ENCODE results near the gene MOB3C. TPM values are rescaled to one million over a fixed set of nuclear protein-coding genes. Genes with fewer than 3 reads are reported as not detected.
A peak's percentile ranks its signal among the peaks of the same experiment; 100 is the strongest.
"Not testable (repeated sequence)": the region's sequence is repeated elsewhere in the genome, so short reads cannot be mapped to it uniquely, and the experiment has no call there.

MOB3C gene
- 6.7 TPM for polyA plus RNA-seq (2012; ENCODE audit: missing spikeins)

DNA sequence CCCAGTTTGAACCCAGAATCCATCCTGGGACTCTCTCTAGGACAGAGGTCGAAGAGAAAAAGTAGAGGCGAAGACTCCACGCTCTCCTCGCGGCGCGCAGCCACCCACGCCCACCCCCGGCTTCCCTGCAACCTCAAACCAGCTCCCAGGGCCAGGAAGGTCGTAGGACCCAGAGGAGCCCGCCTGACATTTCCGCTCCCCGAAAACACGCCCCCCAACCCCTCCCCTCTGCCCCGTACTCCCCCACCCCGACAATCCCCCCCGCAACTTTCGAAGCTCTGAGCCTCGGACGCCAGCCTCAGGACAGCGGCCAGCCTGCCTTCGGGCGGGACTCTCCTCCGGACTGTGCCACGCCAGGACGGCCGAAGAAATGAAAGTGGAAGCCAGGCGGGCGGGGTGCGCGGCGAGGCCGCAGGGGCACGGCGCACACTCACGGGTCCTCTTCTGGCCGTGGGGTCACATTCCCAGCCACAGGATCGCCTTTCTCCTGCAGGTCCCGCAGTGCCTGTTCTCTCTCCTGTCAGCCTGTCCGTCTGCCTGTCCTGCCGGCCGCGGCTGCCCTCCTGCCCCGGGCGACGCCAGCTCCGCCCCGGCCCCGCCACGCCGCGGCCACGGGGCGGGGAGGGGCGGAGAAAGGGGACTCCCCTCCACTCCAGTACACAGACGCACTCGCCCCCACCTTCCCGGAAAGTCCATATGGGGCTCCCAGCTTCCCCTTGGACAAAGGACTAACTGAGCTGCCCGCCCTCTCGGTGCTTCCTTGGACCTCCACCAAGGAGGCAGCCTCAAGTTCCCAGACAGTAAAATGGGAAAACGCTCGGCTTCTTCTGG, at the start of gene MOB3C:
MOB3C (minus strand) TSS at position 535 of the 831 bp plus-strand sequence. CDS start 3,490 bp downstream, outside the sequence.
- peak; percentile 64; the same call in 1 of the 2 replicates for TF ChIP-seq POLR2AphosphoS5 (IDR thresholded peaks at IDR 0.05; ENCODE audit: low read depth, low read length)
- TF ChIP-seq TAF1 (IDR thresholded peaks at IDR 0.05; ENCODE audit: borderline replicate concordance, low read depth, low read length), result peak; percentile 60; the same call in 1 of the 2 replicates
- TF ChIP-seq POLR2A (IDR thresholded peaks at IDR 0.05; ENCODE audit: low read depth, low read length), result peak; percentile 73
- FAIRE-seq (peak; percentile 80), DNase-seq (ENCODE audit: insufficient read length) (peak; percentile 63)

DNA sequence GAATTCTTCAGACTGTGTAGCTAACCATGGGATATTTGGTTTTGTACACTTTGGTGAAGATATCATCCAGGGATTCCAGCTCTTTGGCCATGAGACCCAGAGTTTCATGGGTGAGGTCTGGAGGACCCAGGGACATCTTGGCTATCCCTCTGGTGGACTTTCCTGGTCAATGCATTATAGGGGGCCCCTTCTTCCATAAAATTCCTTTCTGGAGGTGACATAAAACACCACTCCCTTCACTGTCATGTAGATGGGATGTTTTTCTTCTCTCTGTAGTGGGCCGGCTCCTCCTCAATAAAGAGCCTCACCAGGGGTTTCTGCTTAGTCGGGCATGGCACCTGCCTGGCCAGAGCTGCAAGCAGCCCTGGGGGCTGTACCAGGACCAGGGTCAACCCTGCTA, 49.4 kb upstream of the MOB3C start:
- TF ChIP-seq POLR2A (IDR thresholded peaks at IDR 0.05; ENCODE audit: low read depth, low read length) (no peak), POLR2AphosphoS5 (IDR thresholded peaks at IDR 0.05; ENCODE audit: low read depth, low read length) (no peak), TAF1 (IDR thresholded peaks at IDR 0.05; ENCODE audit: borderline replicate concordance, low read depth, low read length) (no peak)
- FAIRE-seq, result no peak
- DNase-seq (ENCODE audit: insufficient read length), result no peak

DNA sequence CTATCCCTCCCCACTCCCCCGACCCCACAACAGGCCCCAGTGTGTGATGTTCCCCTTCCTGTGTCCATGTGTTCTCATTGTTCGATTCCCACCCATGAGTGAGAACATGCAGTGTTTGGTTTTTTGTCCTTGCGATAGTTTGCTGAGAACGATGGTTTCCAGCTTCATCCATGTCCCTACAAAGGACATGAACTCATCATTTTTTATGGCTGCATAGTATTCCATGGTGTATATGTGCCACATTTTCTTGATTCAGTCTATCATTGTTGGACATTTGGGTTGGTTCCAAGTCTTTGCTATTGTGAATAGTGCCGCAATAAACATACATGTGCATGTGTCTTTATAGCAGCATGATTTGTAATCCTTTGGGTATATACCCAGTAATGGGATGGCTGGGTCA, 46.3 kb upstream of the MOB3C start:
- DNase-seq (ENCODE audit: insufficient read length); FAIRE-seq: not testable (repeated sequence)

DNA sequence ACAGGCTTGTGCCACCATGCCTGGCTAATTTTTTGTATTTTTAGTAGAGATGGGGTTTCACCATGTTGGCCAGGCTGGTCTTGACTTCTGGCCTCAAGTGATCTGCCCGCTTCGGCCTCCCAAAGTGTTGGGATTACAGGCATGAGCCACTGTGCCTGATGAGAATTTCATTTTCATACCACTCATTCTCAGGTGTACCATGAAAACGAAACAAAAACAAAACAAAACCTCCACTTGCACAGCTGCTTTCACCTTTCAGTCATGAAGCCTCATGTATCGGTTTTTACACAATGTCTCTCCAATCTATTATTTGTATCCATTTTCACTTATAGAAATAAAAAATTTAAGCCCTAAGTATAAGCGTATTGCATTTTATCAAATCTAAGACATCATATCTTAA, 43.5 kb upstream of the MOB3C start:
- FAIRE-seq, result peak; percentile 38
- not testable (repeated sequence) for DNase-seq (ENCODE audit: insufficient read length)

DNA sequence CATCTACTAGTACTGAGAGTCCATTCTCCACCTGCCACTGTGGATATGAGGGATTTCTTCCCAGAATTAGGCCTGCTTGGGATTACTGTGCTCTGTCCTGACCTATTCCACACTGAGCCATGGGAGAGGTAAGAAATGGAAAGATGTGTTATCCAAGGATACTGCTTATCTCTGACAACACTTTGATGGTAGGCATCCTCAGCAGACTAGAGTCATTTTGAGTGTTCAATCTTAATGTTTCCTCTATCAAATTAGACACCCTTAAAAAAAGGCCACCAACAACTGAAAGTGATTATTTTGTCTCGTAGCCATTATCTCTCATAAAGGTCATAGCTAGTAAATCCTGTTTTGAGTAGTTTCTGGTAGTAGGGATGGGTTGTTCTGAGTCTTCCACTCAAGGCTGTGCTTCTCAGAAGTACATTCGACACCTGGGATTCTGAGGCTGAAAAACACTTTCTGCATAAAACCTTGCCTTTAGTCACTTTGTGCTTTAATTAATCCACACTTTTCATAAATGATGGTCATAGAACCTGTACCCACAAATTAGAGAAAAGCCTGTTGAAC, 42.8 kb upstream of the MOB3C start:
- FAIRE-seq, result peak; percentile 40
- TF ChIP-seq POLR2A (IDR thresholded peaks at IDR 0.05; ENCODE audit: low read depth, low read length), result no peak
- TF ChIP-seq POLR2AphosphoS5 (IDR thresholded peaks at IDR 0.05; ENCODE audit: low read depth, low read length), result no peak
- TF ChIP-seq TAF1 (IDR thresholded peaks at IDR 0.05; ENCODE audit: borderline replicate concordance, low read depth, low read length), result no peak
- DNase-seq (ENCODE audit: insufficient read length), result no peak

DNA sequence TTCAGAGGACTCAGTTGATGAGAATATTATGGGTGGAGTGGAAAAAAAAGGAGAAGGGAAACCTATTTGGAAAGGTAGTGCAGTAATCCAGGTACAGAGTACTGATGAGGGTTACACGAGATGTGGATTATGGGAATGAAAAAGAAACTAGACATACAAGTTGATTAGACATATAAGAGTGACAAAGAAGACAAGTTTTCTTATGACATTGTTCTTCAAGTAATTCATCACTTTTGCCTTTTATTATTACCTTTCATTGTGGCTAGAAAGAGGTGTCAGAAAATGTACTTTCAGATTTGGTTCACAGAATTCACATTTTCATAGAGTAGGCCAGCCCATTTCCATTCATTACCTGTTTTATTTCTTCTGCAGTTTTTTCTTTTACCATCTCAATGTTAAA, 41.2 kb upstream of the MOB3C start:
- TF ChIP-seq TAF1 (IDR thresholded peaks at IDR 0.05; ENCODE audit: borderline replicate concordance, low read depth, low read length) (no peak), POLR2A (IDR thresholded peaks at IDR 0.05; ENCODE audit: low read depth, low read length) (no peak), POLR2AphosphoS5 (IDR thresholded peaks at IDR 0.05; ENCODE audit: low read depth, low read length) (no peak)
- FAIRE-seq, result no peak
- no peak for DNase-seq (ENCODE audit: insufficient read length)

DNA sequence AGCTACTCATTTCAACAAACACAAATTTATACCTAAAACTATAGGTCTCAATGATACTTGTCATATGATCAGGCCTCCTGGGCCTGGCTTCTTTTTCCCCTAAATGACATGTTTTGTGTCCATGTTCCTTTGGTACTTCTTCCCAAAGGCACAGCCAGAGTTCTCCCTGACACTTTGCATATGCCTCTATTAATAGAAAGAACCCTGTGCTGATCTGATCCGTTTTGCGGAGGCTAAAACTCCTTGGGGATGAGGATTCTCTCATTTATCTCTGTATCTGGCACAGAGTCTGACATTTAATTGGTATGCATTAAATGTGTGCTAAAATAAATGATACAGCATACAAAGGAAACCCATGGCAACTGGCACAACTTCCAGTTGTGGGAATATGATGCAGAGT, 40.0 kb upstream of the MOB3C start:
- TF ChIP-seq POLR2A (IDR thresholded peaks at IDR 0.05; ENCODE audit: low read depth, low read length) (no peak), TAF1 (IDR thresholded peaks at IDR 0.05; ENCODE audit: borderline replicate concordance, low read depth, low read length) (no peak), POLR2AphosphoS5 (IDR thresholded peaks at IDR 0.05; ENCODE audit: low read depth, low read length) (no peak)
- no peak for FAIRE-seq
- DNase-seq (ENCODE audit: insufficient read length), result no peak

DNA sequence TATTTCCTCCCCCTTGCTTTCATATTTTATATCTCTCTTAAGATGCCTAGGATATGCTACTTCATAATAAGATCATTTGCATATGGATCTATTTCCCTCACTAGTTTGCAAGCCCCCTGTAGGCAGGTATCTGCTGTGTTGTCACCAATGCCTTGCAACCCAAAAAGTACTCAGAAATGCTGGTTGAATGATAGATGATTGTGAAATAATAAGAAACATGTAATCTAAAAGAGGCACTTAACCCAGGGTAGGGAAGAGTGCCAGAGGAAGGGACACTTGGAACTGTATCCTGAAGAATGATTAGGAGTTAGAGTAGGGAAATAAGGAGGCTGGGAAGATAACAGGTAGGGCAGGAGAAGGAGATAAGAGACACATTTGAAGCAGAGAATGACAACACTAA, 39.2 kb upstream of the MOB3C start:
- TF ChIP-seq TAF1 (IDR thresholded peaks at IDR 0.05; ENCODE audit: borderline replicate concordance, low read depth, low read length) (no peak), POLR2AphosphoS5 (IDR thresholded peaks at IDR 0.05; ENCODE audit: low read depth, low read length) (no peak), POLR2A (IDR thresholded peaks at IDR 0.05; ENCODE audit: low read depth, low read length) (no peak)
- DNase-seq (ENCODE audit: insufficient read length) (no peak), FAIRE-seq (no peak)

DNA sequence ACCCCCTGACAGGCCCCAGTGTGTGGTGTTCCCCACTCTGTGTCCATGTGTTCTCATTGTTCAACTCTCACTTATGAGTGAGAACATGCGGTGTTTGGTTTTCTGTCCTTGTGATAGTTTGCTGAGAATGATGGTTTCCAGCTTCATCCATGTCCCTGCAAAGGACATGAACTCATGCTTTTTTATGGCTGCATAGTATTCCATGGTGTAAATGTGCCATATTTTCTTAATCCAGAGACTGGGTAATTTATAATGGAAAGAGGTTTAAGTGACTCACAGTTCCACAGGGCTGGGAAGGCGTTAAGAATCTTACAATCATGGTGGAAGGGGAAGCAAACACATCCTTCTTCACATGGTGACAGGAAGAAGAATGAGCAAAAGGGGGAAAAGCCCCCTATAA, 38.1 kb upstream of the MOB3C start:
- FAIRE-seq; DNase-seq (ENCODE audit: insufficient read length): not testable (repeated sequence)

DNA sequence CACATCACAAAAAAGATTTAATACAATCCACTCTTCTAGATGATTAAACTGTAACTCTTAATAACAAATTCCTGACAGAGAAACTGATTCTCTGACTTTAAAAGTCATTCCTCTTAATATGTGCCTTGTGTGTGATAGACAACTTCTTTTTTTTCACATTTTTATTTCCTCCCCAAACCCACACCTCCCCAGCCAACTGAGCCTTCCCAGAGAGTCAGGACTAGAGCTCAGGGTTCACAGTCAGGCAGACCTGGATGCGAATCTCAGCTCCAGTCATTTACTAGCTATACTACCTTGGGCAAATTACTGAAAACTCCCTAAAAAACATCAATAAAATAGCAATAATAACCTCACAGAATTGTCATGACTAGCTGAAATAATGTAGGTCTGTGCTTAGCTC, 37.4 kb upstream of the MOB3C start:
- FAIRE-seq (no peak), DNase-seq (ENCODE audit: insufficient read length) (no peak)
- TF ChIP-seq TAF1 (IDR thresholded peaks at IDR 0.05; ENCODE audit: borderline replicate concordance, low read depth, low read length) (no peak), POLR2A (IDR thresholded peaks at IDR 0.05; ENCODE audit: low read depth, low read length) (no peak), POLR2AphosphoS5 (IDR thresholded peaks at IDR 0.05; ENCODE audit: low read depth, low read length) (no peak)

DNA sequence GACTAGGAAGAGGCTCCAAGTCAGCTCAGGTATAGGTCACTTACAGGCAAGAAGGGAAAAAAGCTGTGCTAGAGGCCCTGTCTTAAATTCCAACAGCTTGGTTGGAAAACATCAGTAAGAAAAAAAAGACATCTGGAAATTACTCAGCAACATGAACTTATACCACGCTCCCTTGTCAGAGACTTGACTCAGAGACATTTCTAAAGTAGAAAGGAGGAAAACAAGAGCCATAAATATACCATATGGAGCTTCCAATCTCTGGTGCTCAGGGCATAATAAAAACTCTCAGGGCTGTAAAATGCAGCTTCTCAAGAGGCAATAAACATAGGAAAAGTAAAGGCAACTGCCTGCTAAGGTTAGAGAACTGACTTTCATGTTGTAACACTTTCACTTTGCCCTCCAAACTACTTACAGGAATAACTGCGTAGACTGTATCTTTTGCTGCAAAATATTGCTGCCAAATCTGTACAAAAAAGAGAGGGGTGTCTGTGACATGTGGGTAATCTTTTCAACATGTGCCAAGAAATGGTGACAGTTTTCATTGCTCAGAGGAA, 36.9 kb upstream of the MOB3C start:
- TF ChIP-seq POLR2A (IDR thresholded peaks at IDR 0.05; ENCODE audit: low read depth, low read length) (no peak), TAF1 (IDR thresholded peaks at IDR 0.05; ENCODE audit: borderline replicate concordance, low read depth, low read length) (no peak), POLR2AphosphoS5 (IDR thresholded peaks at IDR 0.05; ENCODE audit: low read depth, low read length) (no peak)
- FAIRE-seq (no peak), DNase-seq (ENCODE audit: insufficient read length) (no peak)

DNA sequence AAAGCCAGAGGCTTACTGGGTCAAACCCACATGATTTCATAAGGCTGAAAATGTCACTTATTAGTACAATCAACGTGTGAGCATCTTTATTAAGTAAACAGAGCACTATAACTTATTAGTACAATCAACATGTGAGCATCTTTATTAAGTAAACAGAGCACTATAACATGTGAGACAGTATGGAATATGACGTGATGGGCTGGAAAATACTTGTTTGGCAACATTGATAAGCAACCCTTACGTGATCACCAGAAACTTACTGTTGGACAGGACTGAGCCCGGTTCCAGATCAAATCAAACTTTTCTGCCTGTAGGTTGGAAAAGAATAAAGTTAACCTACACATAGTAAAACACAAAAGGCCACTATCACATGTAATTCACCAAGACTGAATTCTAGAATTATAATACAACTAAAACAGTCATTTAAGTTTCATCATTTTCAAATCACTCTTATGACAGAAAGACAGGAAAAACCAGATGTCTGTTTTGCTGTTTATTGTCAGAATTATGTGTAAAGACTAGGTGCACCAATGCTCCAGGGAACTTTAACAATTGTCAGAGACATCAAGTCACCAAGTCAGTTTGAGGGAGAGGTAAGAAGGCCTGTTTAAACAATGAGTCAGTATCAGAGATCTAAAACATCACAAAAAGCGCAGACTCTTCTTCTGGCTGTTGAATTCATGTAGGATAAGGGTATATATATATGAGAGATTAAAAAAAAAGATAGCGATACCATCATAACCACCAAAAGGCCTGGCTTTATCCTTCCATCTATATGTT, 35.9 kb upstream of the MOB3C start:
- DNase-seq (ENCODE audit: insufficient read length), result no peak
- FAIRE-seq, result no peak
- no peak for TF ChIP-seq TAF1 (IDR thresholded peaks at IDR 0.05; ENCODE audit: borderline replicate concordance, low read depth, low read length)
- no peak for TF ChIP-seq POLR2AphosphoS5 (IDR thresholded peaks at IDR 0.05; ENCODE audit: low read depth, low read length)
- TF ChIP-seq POLR2A (IDR thresholded peaks at IDR 0.05; ENCODE audit: low read depth, low read length), result no peak

DNA sequence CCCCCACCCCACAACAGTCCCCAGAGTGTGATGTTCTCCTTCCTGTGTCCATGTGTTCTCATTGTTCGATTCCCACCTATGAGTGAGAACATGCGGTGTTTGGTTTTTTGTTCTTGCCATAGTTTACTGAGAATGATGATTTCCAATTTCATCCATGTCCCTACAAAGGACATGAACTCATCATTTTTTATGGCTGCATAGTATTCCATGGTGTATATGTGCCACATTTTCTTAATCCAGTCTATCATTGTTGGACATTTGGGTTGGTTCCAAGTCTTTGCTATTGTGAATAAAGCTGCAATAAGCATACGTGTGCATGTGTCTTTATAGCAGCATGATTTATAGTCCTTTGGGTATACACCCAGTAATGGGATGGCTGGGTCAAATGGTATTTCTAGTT, 34.5 kb upstream of the MOB3C start:
- DNase-seq (ENCODE audit: insufficient read length); FAIRE-seq: not testable (repeated sequence)
